Heart right ventricle (tissue), 16 donors: ENCODE data around the gene PMM2. TPM values are rescaled to one million over a fixed set of nuclear protein-coding genes. Genes with fewer than 3 reads are reported as not detected.

ENCODE experiments used
- ATAC-seq, 8 donors: fragments of 200-7000 bp; cut with Tn5 transposase; one replicate each; pipeline ENCODE4 v1.9.1; 2020; ENCODE audit warnings: mild to moderate bottlenecking in 8 of 8, moderate library complexity in 8 of 8, moderate number of reproducible peaks in 1 of 8
- DNase-seq, 2 donors: peaks; one replicate each; pipeline ENCODE4 v3.0.0-alpha.2; 2020
- H3K27ac ChIP-seq, 10 donors: fragments of 200-600 bp; sonication (generic) in 2 of 10; one replicate each; pipeline versions ENCODE4 v1.5.0 to v1.8.0; 2020 to 2022; ENCODE audit warnings: mild to moderate bottlenecking in 3 of 10
- H3K27me3 ChIP-seq, 7 donors: fragments of 200-600 bp; one replicate each; pipeline ENCODE4 v1.8.0; 2021 to 2022; ENCODE audit warnings: mild to moderate bottlenecking in 2 of 7
- H3K36me3 ChIP-seq, 9 donors: fragments of 200-600 bp; sonication (generic) in 1 of 9; one replicate each; pipeline versions ENCODE4 v1.5.0 to v1.8.0; 2020 to 2022; ENCODE audit warnings: mild to moderate bottlenecking in 2 of 9
- H3K4me1 ChIP-seq, 9 donors: fragments of 200-600 bp; sonication (generic) in 1 of 9; one replicate each; pipeline versions ENCODE4 v1.5.0 to v1.8.0; 2020 to 2022; ENCODE audit warnings: mild to moderate bottlenecking in 4 of 9
- H3K4me3 ChIP-seq, 10 donors: fragments of 200-600 bp; sonication (generic) in 2 of 10; one replicate each; pipeline versions ENCODE4 v1.5.0 to v1.8.0; 2020 to 2022; ENCODE audit warnings: mild to moderate bottlenecking in 7 of 10, moderate library complexity in 2 of 10
- H3K9me3 ChIP-seq, 11 donors: fragments of 200-600 bp in 10 of 11; sonication (generic) in 2 of 11; one replicate each; pipeline versions ENCODE4 v1.5.0 to v1.8.0; 2013 to 2022; ENCODE audit warnings: mild to moderate bottlenecking in 2 of 11, control low read depth in 1 of 11, moderate library complexity in 1 of 11
- WGBS, 2 donors: extraction: QIAGEN DNeasy Blood & Tissue Kit; methylation state at CpG; one replicate each; pipeline ENCODE4 v1.1.7; 2013; ENCODE audit warnings: inconsistent platforms in 1 of 2; 5-methylcytosine and 5-hydroxymethylcytosine counted together
- intact Hi-C, 10 donors: fragments of 100-400 bp; cut with DNase I; formaldehyde crosslinking; loops; one replicate each; pipeline versions ENCODE4 v1.11.1 to v1.14.2; 2022
- polyA plus RNA-seq, 2 donors: library from polyadenylated mRNA; stranded (reverse); fragments of 200-250 nt; gene quantifications; one replicate each; pipeline ENCODE4 v1.2.3, GENCODE V29; 2013
- total RNA-seq, 10 donors: library from RNA; stranded (reverse); fragmentation: NEBNext Ultra II Directional in 3 of 10; extraction: Animal tissue kit (Norgen Biotek cat#: 25700) in 3 of 10; gene quantifications; one replicate each; pipeline versions ENCODE4 v1.2.1 to v1.2.4, GENCODE V29; 2021 to 2023
- TF ChIP-seq, protein P1 (sequence below), 9 donors: fragments of 200-600 bp; sonication (generic) in 2 of 9; IDR thresholded peaks; one replicate each; pipeline versions ENCODE4 v1.5.0 to v1.8.0; 2021 to 2022; ENCODE audit warnings: antibody characterized with exemption in 9 of 9, mild to moderate bottlenecking in 5 of 9, moderate library complexity in 1 of 9
- donor health status: Arrhythmogenic right ventricular cardiomyopathy.
- donor health status: ischemic (EF 13 %, LVEDD 7.1; RV severe dilation, severe dysfunction).
- donor health status: healthy with polysubstance abuse.
- donor health status: DM: no; HTN: yes; CAD: no.
- donor health status: DM: no; HTN: no; CAD: no.
- donor health status: ischemic (EF 25% LVEDD 6.9; RV normal size, moderate dysfunction).
- donor health status: ischemic (EF 25% LVEDD 5.7; RV mildly dilated, moderate dysfunction).
- donor health status: healthy.
- donor health status: DM: yes; HTN: yes; CAD: no.
- donor health status: Ischemic cardiomyopathy.
- donor health status: ischemic (EF 35%, LVEDD 5.7; RV mildly dilated, moderate dysfunction).
- donor health status: nonischemic (EF 11% LVEDD 7.7; RV severe dilation, severe dysfunction).
- donor health status: DM: yes; HTN: yes; CAD: no.
- donor health status: PGD.
- donor health status: ischemic (EF 29% LVEDD 5.4; RV normal size, mild dysfunction).
- donor health status: nonischemic (EF 23%, LVEDD 6.1; RV moderate dilation, normal function).

PMM2 gene
- total and polyA plus RNA-seq, 12 donors = 9.4 to 25.9 (median 13.9) TPM

- no peak for ATAC-seq
- peaks cover 0 to 69% (median 22%) of the 10 kb centered on the region in 9 donors for H3K36me3 ChIP-seq
- DNase-seq = peak in 1 of 2 donors; percentile 3
- no peaks in the 10 kb centered on the region for H3K27me3 ChIP-seq
- no peak overlapping the region for H3K4me3 ChIP-seq
- TF ChIP-seq, protein P1, sequence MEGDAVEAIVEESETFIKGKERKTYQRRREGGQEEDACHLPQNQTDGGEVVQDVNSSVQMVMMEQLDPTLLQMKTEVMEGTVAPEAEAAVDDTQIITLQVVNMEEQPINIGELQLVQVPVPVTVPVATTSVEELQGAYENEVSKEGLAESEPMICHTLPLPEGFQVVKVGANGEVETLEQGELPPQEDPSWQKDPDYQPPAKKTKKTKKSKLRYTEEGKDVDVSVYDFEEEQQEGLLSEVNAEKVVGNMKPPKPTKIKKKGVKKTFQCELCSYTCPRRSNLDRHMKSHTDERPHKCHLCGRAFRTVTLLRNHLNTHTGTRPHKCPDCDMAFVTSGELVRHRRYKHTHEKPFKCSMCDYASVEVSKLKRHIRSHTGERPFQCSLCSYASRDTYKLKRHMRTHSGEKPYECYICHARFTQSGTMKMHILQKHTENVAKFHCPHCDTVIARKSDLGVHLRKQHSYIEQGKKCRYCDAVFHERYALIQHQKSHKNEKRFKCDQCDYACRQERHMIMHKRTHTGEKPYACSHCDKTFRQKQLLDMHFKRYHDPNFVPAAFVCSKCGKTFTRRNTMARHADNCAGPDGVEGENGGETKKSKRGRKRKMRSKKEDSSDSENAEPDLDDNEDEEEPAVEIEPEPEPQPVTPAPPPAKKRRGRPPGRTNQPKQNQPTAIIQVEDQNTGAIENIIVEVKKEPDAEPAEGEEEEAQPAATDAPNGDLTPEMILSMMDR (IDR thresholded peaks at IDR 0.05) = no peak
- 85 to 90% methylated on average over 26 of the region's 26 CpGs for WGBS, 2 donors
- H3K9me3 ChIP-seq = no peaks in the 10 kb centered on the region
- H3K27ac ChIP-seq = peak overlapping the region in 2 of 10 donors; percentile 20 to 59
- intact Hi-C loops = no loop called here
- H3K4me1 ChIP-seq = peaks cover 4 to 42% (median 33%) of the 10 kb centered on the region in 9 donors
These were observed 50.7 kb downstream of the PMM2 start for GRCh38 chr16:8848231-8848938.

- TF ChIP-seq, protein P1 (IDR thresholded peaks at IDR 0.05) = no peak
- Histone ChIP-seq H3K27ac (peak overlapping the region in 3 of 10 donors; percentile 30 to 69 (median 59)), H3K9me3 (no peaks in the 10 kb centered on the region), H3K36me3 (peaks cover 0 to 74% (median 22%) of the 10 kb centered on the region in 9 donors), H3K27me3 (no peaks in the 10 kb centered on the region), H3K4me3 (no peak overlapping the region), H3K4me1 (peaks cover 4 to 45% (median 34%) of the 10 kb centered on the region in 9 donors)
- 78 to 86% methylated on average over 8 of the region's 8 CpGs for WGBS, 2 donors
- ATAC-seq = no peak
- intact Hi-C loops = no loop called here
- peak in 1 of 2 donors; percentile 2 for DNase-seq
These were observed 51.3 kb downstream of the PMM2 start for GRCh38 chr16:8848939-8849391.

- H3K36me3 ChIP-seq = peaks cover 0 to 80% (median 26%) of the 10 kb centered on the region in 9 donors
- peak in 1 of 2 donors; percentile 2 for DNase-seq
- intact Hi-C loops = no loop called here
- no peak overlapping the region for H3K4me3 ChIP-seq
- H3K27ac ChIP-seq = peak overlapping the region in 9 of 10 donors; percentile 38 to 79 (median 61)
- WGBS, 2 donors = 80 to 84% methylated on average over 19 of the region's 19 CpGs
- no peak for ATAC-seq
- TF ChIP-seq, protein P1 (IDR thresholded peaks at IDR 0.05) = no peak
- no peaks in the 10 kb centered on the region for H3K9me3 ChIP-seq
- H3K27me3 ChIP-seq = no peaks in the 10 kb centered on the region
- peaks cover 4 to 49% (median 34%) of the 10 kb centered on the region in 9 donors for H3K4me1 ChIP-seq
These were observed 51.9 kb downstream of the PMM2 start for GRCh38 chr16:8849411-8850011.

- TF ChIP-seq, protein P1 (IDR thresholded peaks at IDR 0.05) = no peak
- Histone ChIP-seq H3K36me3 (peaks cover 0 to 89% (median 29%) of the 10 kb centered on the region in 9 donors), H3K27me3 (no peaks in the 10 kb centered on the region), H3K9me3 (no peaks in the 10 kb centered on the region), H3K4me3 (no peak overlapping the region), H3K27ac (peak overlapping the region in 9 of 10 donors; percentile 45 to 79 (median 64)), H3K4me1 (peaks cover 4 to 56% (median 34%) of the 10 kb centered on the region in 9 donors)
- intact Hi-C loops = no loop called here
- DNase-seq = peak; percentile 57 to 64
- ATAC-seq = peak; percentile 71 to 88 (median 78)
- 36 to 52% methylated on average over 11 of the region's 11 CpGs for WGBS, 2 donors
These were observed 52.7 kb downstream of the PMM2 start for GRCh38 chr16:8850279-8850885.
